Vagina (tissue), 2 donors: ENCODE results near the gene ARMH1. TPM values are rescaled to one million over a fixed set of nuclear protein-coding genes. Genes with fewer than 3 reads are reported as not detected.
"Not testable (repeated sequence)": the region's sequence is repeated elsewhere in the genome, so short reads cannot be mapped to it uniquely, and the experiment has no call there.

Source experiments
- DNase-seq, 2 donors: peaks; one replicate each; pipeline ENCODE4 v3.0.0-alpha.2; 2017; ENCODE audit errors: extremely low spot score in 2 of 2
- H3K27ac ChIP-seq: fragments of 200-600 bp; sonication (generic); one replicate; pipeline ENCODE4 v1.5.1; 2019
- H3K27me3 ChIP-seq: fragments of 200-600 bp; sonication (generic); one replicate; pipeline ENCODE4 v1.5.1; 2019
- H3K36me3 ChIP-seq, 2 donors: fragments of 200-600 bp; sonication (generic); one replicate each; pipeline ENCODE4 v1.5.1; 2017 to 2019
- H3K4me1 ChIP-seq: fragments of 200-600 bp; sonication (generic); one replicate; pipeline ENCODE4 v1.5.1; 2019
- H3K4me3 ChIP-seq, 2 donors: fragments of 200-600 bp; sonication (generic); 1 replicate in 1 of 2; 2 replicates in 1 of 2; pipeline ENCODE4 v1.5.1; 2016 to 2019
- H3K9me3 ChIP-seq: fragments of 200-600 bp; sonication (generic); one replicate; pipeline ENCODE4 v1.5.1; 2019
- POLR2A ChIP-seq, 2 donors: fragments of 450-650 bp; IDR thresholded peaks; one replicate each; pipeline ENCODE4 v1.6.1; 2017; ENCODE audit warnings: antibody characterized with exemption in 2 of 2, mild to moderate bottlenecking in 2 of 2, moderate library complexity in 2 of 2
- POLR2AphosphoS5 ChIP-seq, 2 donors: sonication (generic); formaldehyde crosslinking; IDR thresholded peaks; one replicate each; pipeline ENCODE4 v1.9.0; 2017; ENCODE audit warnings: antibody characterized with exemption in 2 of 2, mild to moderate bottlenecking in 2 of 2, low read depth in 1 of 2; ENCODE audit not compliant: insufficient read depth in 1 of 2
- intact Hi-C: fragments of 100-400 bp; cut with DNase I; formaldehyde crosslinking; loops from one replicate; pipeline ENCODE4 v1.15.1; 2023
- total RNA-seq: library from RNA; depleted of rRNA; stranded (reverse); fragments of >200 nt; gene quantifications from one replicate; pipeline ENCODE4 v1.2.3, GENCODE V29; 2016
- TF ChIP-seq, protein P1 (sequence below), 3 experiments: fragments of 450-650 bp in 2 of 3; fragments of 200-600 bp in 1 of 3; sonication (generic) in 1 of 3; IDR thresholded peaks; one replicate each; pipeline ENCODE4 v1.5.1; 2017 to 2019; ENCODE audit warnings: antibody characterized with exemption in 3 of 3, mild to moderate bottlenecking in 2 of 3, moderate library complexity in 2 of 3

The ARMH1 gene
- total RNA-seq, 1 donor from 2014 or later: not detected

DNA sequence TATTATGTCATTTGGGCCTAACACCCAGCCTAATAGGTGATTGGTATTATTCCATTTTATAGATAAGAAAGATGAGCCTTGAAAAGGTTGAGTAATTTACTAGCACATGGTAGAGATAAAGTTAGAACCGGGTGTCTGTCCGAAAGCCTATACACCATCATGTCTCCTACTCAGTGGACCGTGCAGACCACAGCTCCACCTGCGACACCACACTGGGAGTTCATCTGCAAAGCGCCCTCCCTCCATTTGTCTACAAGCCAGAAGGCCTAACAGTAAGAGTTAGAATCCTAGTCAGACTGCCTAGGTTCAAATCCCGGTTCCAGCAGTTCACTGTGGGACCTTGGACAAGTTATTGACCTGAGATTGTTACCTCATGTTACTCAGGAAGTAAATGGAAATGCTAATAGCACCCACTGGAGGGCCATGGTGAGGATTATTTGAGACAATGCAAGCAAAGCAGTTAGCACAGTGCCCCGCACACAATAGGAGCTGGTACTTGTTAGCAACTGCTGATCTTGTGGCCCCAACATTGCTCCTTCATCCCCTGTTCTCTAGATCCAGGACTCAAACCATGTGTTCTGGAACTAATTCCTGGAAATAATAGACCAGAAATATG lies 20.5 kb downstream of the ARMH1 start:
- Histone ChIP-seq H3K27ac (no peak overlapping the region), H3K4me1 (no peaks in the 10 kb centered on the region), H3K36me3 (no peaks in the 10 kb centered on the region), H3K9me3 (no peaks in the 10 kb centered on the region), H3K4me3 (no peak overlapping the region), H3K27me3 (no peaks in the 10 kb centered on the region)
- intact Hi-C loops: no loop called here
- DNase-seq: no peak
- TF ChIP-seq, protein P1, sequence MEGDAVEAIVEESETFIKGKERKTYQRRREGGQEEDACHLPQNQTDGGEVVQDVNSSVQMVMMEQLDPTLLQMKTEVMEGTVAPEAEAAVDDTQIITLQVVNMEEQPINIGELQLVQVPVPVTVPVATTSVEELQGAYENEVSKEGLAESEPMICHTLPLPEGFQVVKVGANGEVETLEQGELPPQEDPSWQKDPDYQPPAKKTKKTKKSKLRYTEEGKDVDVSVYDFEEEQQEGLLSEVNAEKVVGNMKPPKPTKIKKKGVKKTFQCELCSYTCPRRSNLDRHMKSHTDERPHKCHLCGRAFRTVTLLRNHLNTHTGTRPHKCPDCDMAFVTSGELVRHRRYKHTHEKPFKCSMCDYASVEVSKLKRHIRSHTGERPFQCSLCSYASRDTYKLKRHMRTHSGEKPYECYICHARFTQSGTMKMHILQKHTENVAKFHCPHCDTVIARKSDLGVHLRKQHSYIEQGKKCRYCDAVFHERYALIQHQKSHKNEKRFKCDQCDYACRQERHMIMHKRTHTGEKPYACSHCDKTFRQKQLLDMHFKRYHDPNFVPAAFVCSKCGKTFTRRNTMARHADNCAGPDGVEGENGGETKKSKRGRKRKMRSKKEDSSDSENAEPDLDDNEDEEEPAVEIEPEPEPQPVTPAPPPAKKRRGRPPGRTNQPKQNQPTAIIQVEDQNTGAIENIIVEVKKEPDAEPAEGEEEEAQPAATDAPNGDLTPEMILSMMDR (IDR thresholded peaks at IDR 0.05): no peak
- TF ChIP-seq POLR2A (IDR thresholded peaks at IDR 0.05) (no peak), POLR2AphosphoS5 (IDR thresholded peaks at IDR 0.05; ENCODE audit: insufficient read depth in 1 of 2, low read depth in 1 of 2) (no peak)

DNA sequence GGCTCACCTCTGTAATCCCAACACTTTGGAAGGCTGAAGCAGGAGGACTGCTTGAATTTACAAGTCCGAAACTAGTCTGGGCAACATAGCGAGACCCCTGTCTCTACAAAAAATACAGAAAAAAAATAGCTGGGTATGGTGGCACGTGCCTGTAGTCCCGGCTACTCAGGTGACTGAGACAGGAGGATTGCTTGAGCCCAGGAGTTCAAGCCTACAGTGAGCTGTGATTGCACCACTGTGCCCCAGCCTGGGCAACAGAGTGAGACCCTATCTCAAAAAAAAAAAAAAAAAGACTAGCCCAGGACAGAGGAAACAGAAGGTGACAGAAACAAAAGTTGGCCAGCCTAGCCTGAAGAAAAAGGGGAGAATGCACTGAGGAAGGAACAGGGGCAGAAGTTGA lies 21.2 kb downstream of the ARMH1 start:
- TF ChIP-seq POLR2A (IDR thresholded peaks at IDR 0.05) (no peak), POLR2AphosphoS5 (IDR thresholded peaks at IDR 0.05; ENCODE audit: insufficient read depth in 1 of 2, low read depth in 1 of 2) (no peak)
- Histone ChIP-seq H3K4me1 (no peaks in the 10 kb centered on the region), H3K4me3 (no peak overlapping the region), H3K36me3 (no peaks in the 10 kb centered on the region), H3K27ac (no peak overlapping the region), H3K9me3 (no peaks in the 10 kb centered on the region), H3K27me3 (no peaks in the 10 kb centered on the region)
- intact Hi-C loops: no loop called here
- DNase-seq: no peak

DNA sequence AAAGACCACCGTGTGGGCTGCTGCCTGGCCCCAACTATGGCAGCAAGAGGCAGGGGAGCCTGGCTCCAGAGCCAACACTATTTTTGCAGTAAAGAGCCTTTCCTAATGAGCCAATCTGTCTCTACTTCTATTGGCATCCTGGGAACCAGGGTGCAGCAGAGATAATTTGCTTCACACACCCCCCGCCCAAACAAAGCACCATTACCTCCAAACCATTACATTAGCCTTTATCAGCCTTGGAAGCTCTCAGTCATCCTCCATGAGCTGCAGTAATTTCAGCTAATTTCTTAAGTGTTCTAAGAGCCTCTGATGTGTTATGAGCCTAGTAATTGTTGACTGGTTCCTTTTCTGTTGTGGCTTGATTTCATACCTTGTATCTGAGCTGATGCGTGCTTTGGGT lies 21.6 kb downstream of the ARMH1 start:
- no peak overlapping the region for H3K4me3 ChIP-seq
- intact Hi-C loops: no loop called here
- TF ChIP-seq, protein P1 (IDR thresholded peaks at IDR 0.05): no peak
- TF ChIP-seq POLR2AphosphoS5 (IDR thresholded peaks at IDR 0.05; ENCODE audit: insufficient read depth in 1 of 2, low read depth in 1 of 2): no peak
- no peak for TF ChIP-seq POLR2A (IDR thresholded peaks at IDR 0.05)
- no peak for DNase-seq
- no peaks in the 10 kb centered on the region for H3K9me3 ChIP-seq
- H3K27ac ChIP-seq: no peak overlapping the region
- no peaks in the 10 kb centered on the region for H3K27me3 ChIP-seq
- no peaks in the 10 kb centered on the region for H3K36me3 ChIP-seq
- no peaks in the 10 kb centered on the region for H3K4me1 ChIP-seq

DNA sequence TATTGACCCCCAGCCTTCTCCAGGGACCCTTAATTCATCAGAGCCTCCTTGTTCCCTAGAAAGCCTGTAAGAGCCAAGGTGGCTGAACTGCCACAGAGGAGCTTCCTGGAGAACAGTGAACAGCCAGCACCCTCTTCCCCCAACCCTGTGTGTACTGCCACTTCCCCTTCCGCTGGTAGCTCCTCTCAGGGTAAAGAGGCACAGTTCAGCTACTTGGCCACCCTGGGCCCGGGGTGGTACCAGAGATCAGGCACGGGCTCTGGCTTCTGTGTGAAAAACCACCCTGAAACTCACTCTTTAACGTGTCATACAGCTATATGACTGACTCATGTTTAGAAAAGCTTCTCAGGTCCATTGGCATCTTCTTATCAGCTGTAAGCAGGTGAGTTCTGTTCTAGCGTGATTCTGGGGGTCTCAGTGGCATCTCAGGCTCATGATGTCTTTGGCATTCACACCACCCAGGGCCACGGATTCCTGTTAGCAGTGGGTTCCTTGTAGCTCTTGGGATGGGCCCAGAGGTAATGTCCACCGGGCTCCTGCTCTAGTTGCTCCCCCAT lies 22.4 kb downstream of the ARMH1 start:
- Histone ChIP-seq H3K4me1 (no peaks in the 10 kb centered on the region), H3K9me3 (no peaks in the 10 kb centered on the region), H3K27me3 (no peaks in the 10 kb centered on the region), H3K4me3 (no peak overlapping the region), H3K27ac (no peak overlapping the region), H3K36me3 (no peaks in the 10 kb centered on the region)
- no peak for TF ChIP-seq POLR2AphosphoS5 (IDR thresholded peaks at IDR 0.05; ENCODE audit: insufficient read depth in 1 of 2, low read depth in 1 of 2)
- intact Hi-C loops: no loop called here
- DNase-seq: no peak

DNA sequence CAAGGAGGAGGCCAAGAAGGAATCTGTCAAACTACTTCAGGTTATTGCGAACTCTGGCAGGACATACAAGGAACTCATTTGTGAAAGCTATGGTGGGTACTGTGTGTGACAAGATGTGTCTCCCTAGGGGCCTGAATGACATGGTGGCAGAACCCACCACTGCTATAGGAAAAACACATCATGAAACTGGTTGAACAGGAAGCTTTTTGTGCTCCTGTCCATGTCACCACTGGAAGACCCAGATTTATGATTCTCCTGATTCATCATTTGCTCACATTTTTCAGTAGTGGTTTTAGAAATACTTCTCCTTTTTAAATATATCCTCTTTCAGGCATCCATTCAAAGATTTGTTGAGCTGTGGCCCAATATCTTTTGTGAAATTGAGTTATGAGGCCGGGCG lies 23.6 kb downstream of the ARMH1 start:
- no peak for DNase-seq
- intact Hi-C loops: no loop called here
- H3K9me3 ChIP-seq: no peaks in the 10 kb centered on the region
- H3K36me3 ChIP-seq: no peaks in the 10 kb centered on the region
- H3K4me1 ChIP-seq: no peaks in the 10 kb centered on the region
- no peak overlapping the region for H3K4me3 ChIP-seq
- TF ChIP-seq, protein P1 (IDR thresholded peaks at IDR 0.05): no peak
- no peak for TF ChIP-seq POLR2AphosphoS5 (IDR thresholded peaks at IDR 0.05; ENCODE audit: insufficient read depth in 1 of 2, low read depth in 1 of 2)
- no peak for TF ChIP-seq POLR2A (IDR thresholded peaks at IDR 0.05)
- H3K27me3 ChIP-seq: no peaks in the 10 kb centered on the region
- H3K27ac ChIP-seq: no peak overlapping the region

DNA sequence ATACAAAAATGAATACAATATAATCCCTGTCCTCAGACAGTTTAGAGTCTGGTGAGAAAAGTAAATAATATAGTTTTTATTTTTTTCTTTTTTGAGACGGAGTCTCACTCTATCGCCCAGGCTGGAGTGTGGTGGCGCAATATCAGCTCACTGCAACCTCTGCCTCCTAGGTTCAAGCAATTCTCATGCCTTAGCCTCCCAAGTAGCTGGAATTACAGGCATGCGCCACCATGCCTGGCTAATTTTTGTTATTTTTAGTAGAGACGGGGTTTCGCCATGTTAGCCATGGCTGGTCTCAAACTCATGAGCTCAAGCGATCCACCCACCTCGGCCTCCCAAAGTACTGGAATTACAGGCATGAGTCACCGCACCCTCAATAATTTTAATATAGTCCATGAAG lies 24.9 kb downstream of the ARMH1 start:
- DNase-seq, H3K9me3 ChIP-seq, H3K36me3 ChIP-seq, H3K27ac ChIP-seq, H3K4me1 ChIP-seq, H3K4me3 ChIP-seq, H3K27me3 ChIP-seq, intact Hi-C loops: not testable (repeated sequence)
